Activated CD4-positive, alpha-beta memory T cell treated with anti-CD3 and anti-CD28 coated beads for 36 hours (primary cell): ENCODE results near the gene PER1. TPM values are rescaled to one million over a fixed set of nuclear protein-coding genes. Genes with fewer than 3 reads are reported as not detected.
A peak's percentile ranks its signal among the peaks of the same experiment; 100 is the strongest.

Experiments used
- CTCF ChIA-PET: fragments of 350-600 bp; sonication (Branson Sonifier 250); formaldehyde crosslinking; loops from one replicate; lab custom pipeline; 2021; ENCODE audit warnings: antibody characterized with exemption, inconsistent platforms; lab: Charles Lee
- POLR2A ChIA-PET: fragments of 350-600 bp; sonication (Branson Sonifier 250); formaldehyde crosslinking; loops from one replicate; lab custom pipeline; 2021; ENCODE audit warnings: antibody characterized with exemption; lab: Charles Lee
- DNase-seq: peaks from one replicate; pipeline ENCODE4 v3.0.0-alpha.2; 2020
- H3K27ac Mint-ChIP-seq: one replicate; pipeline ENCODE4 v1.8.0; 2021; ENCODE audit warnings: mixed read lengths
- H3K27me3 Mint-ChIP-seq: one replicate; pipeline ENCODE4 v1.8.0; 2021; ENCODE audit warnings: mixed read lengths
- H3K36me3 Mint-ChIP-seq: one replicate; pipeline ENCODE4 v1.8.0; 2021; ENCODE audit warnings: mixed read lengths
- H3K4me1 Mint-ChIP-seq: one replicate; pipeline ENCODE4 v1.8.0; 2021; ENCODE audit warnings: low read depth, mixed read lengths
- H3K4me3 Mint-ChIP-seq: one replicate; pipeline ENCODE4 v1.8.0; 2021; ENCODE audit warnings: mild to moderate bottlenecking, mixed read lengths
- H3K9me3 Mint-ChIP-seq: one replicate; pipeline ENCODE4 v1.8.0; 2021; ENCODE audit warnings: mixed read lengths
- intact Hi-C: fragments of 100-400 bp; cut with micrococcal nuclease; formaldehyde crosslinking; loops from one replicate; pipeline ENCODE4 v1.15.1; 2023
- total RNA-seq, 2 experiments: library from RNA; stranded (reverse); gene quantifications; one replicate each; pipeline ENCODE4 v1.2.3, GENCODE V29; 2021

Gene PER1
- total RNA-seq = 10 to 100 TPM; 48.9 to 56.3 TPM

GRCh38 chr17:8152112-8152775 is at the start of gene PER1:
Gene PER1, minus strand, starts transcription at chr17:8152404. Its CDS starts 1,698 bp downstream, at chr17:8150706.
- intact Hi-C loops = loop anchor here (1.0 kb wide), 1 partner anchor 27 kb away; no protein-coding TSS in a partner anchor
- CTCF ChIA-PET = interaction anchor here (1.0 to 2.2 kb wide), 4 partner anchors 13 to 634 kb away, joined by 3 to 12 read pairs (median 8); no protein-coding TSS in a partner anchor
- Mint-ChIP-seq H3K4me3 (peak within 1 kb of the TSS; percentile 83), H3K27ac (no peak within 1 kb of the TSS), H3K27me3 (no peaks in the 10 kb centered on the region), H3K36me3 (peaks cover 9% of the 10 kb centered on the region), H3K4me1 (peaks cover 35% of the 10 kb centered on the region), H3K9me3 (no peaks in the 10 kb centered on the region)
- peak; percentile 95 for DNase-seq
- POLR2A ChIA-PET = interaction anchor here (0.8 to 5.3 kb wide), 7 partner anchors 9 to 73 kb away, joined by 3 to 34 read pairs (median 3); no protein-coding TSS in a partner anchor

- peak; percentile 80 for DNase-seq
- POLR2A ChIA-PET = interaction anchor here (0.8 to 3.2 kb wide), 9 partner anchors 12 to 57 kb away, joined by 3 to 18 read pairs (median 3); partner anchors contain the start of genes AURKB and CTC1
- H3K4me3 Mint-ChIP-seq = no peak overlapping the region
- CTCF ChIA-PET = interaction anchor here (0.7 to 1.2 kb wide), 5 partner anchors 12 to 119 kb away, joined by 3 to 5 read pairs (median 3); no protein-coding TSS in a partner anchor
- no peaks in the 10 kb centered on the region for H3K27me3 Mint-ChIP-seq
- H3K4me1 Mint-ChIP-seq = peaks cover 16% of the 10 kb centered on the region
- no peak overlapping the region for H3K27ac Mint-ChIP-seq
- no peaks in the 10 kb centered on the region for H3K9me3 Mint-ChIP-seq
- intact Hi-C loops = loop anchor here (1.0 to 2.0 kb wide), 2 partner anchors 8 to 19 kb away; partner anchors contain the start of gene AURKB
- no peaks in the 10 kb centered on the region for H3K36me3 Mint-ChIP-seq
These were observed 40.0 kb upstream of the PER1 start for GRCh38 chr17:8192070-8192815.

- peak overlapping the region; percentile 93 for H3K27ac Mint-ChIP-seq
- POLR2A ChIA-PET = interaction anchor here (0.7 to 7.3 kb wide), 7 partner anchors 16 to 105 kb away, joined by 3 to 96 read pairs (median 17); partner anchors contain the start of genes AURKB, CTC1, PFAS and SLC25A35
These were observed 38.3 kb upstream of the PER1 start for GRCh38 chr17:8190506-8190905.

GRCh38 chr17:8189711-8190477 is 37.7 kb upstream of the PER1 start, which contains the start of gene BORCS6:
Gene BORCS6, minus strand, starts transcription at chr17:8190180. Its CDS starts 40 bp downstream, at chr17:8190140.
- ChIA-PET POLR2A (interaction anchor here (0.6 to 7.3 kb wide), 9 partner anchors 16 to 106 kb away, joined by 3 to 96 read pairs (median 16); partner anchors contain the start of genes ALOXE3, AURKB, CTC1 and PFAS), CTCF (interaction anchor here (0.9 to 6.0 kb wide), 8 partner anchors 9 to 116 kb away, joined by 3 to 48 read pairs (median 5); partner anchors contain the start of gene ALOXE3)
- DNase-seq = peak; percentile 98
- Mint-ChIP-seq H3K9me3 (no peaks in the 10 kb centered on the region), H3K27me3 (no peaks in the 10 kb centered on the region), H3K36me3 (no peaks in the 10 kb centered on the region), H3K27ac (peak within 1 kb of the TSS; percentile 93), H3K4me1 (peaks cover 10% of the 10 kb centered on the region), H3K4me3 (no peak within 1 kb of the TSS)
- intact Hi-C loops = loop anchor here (1.0 to 10.0 kb wide), 2 partner anchors 68 to 355 kb away; partner anchors contain the start of gene KDM6B

More at GRCh38 chr17:8190506-8190905, 38.3 kb upstream of the PER1 start:
- CTCF ChIA-PET = interaction anchor here (0.9 to 6.0 kb wide), 7 partner anchors 8 to 71 kb away, joined by 3 to 48 read pairs (median 6); partner anchors contain the start of gene ALOXE3
- no peaks in the 10 kb centered on the region for H3K27me3 Mint-ChIP-seq
- H3K4me1 Mint-ChIP-seq = peaks cover 10% of the 10 kb centered on the region
- no peak for DNase-seq
- H3K9me3 Mint-ChIP-seq = no peaks in the 10 kb centered on the region
- no peaks in the 10 kb centered on the region for H3K36me3 Mint-ChIP-seq
- intact Hi-C loops = loop anchor here (1.0 kb wide), 1 partner anchor 68 kb away; no protein-coding TSS in a partner anchor
- H3K4me3 Mint-ChIP-seq = no peak overlapping the region

- H3K36me3 Mint-ChIP-seq = no peaks in the 10 kb centered on the region
- CTCF ChIA-PET = interaction anchor here (1.0 to 6.0 kb wide), 7 partner anchors 32 to 115 kb away, joined by 3 to 48 read pairs (median 4); partner anchors contain the start of genes ALOXE3, HES7 and SLC25A35
- POLR2A ChIA-PET = interaction anchor here (0.5 to 7.3 kb wide), 9 partner anchors 15 to 118 kb away, joined by 3 to 96 read pairs (median 16); partner anchors contain the start of genes ALOXE3, AURKB, CTC1 and PFAS
- H3K27ac Mint-ChIP-seq = peak overlapping the region; percentile 93
- H3K9me3 Mint-ChIP-seq = no peaks in the 10 kb centered on the region
- peak; percentile 55 for DNase-seq
- intact Hi-C loops = loop anchor here (10.0 kb wide), 1 partner anchor 354 kb away; the partner anchor contains the start of gene KDM6B
- H3K4me1 Mint-ChIP-seq = peaks cover 13% of the 10 kb centered on the region
- H3K4me3 Mint-ChIP-seq = no peak overlapping the region
- no peaks in the 10 kb centered on the region for H3K27me3 Mint-ChIP-seq
These were observed 37.0 kb upstream of the PER1 start for GRCh38 chr17:8189041-8189710.

- Mint-ChIP-seq H3K4me3 (no peak overlapping the region), H3K27me3 (no peaks in the 10 kb centered on the region), H3K36me3 (no peaks in the 10 kb centered on the region), H3K27ac (no peak overlapping the region), H3K4me1 (peaks cover 13% of the 10 kb centered on the region), H3K9me3 (no peaks in the 10 kb centered on the region)
- intact Hi-C loops = loop anchor here (10.0 kb wide), 1 partner anchor 354 kb away; the partner anchor contains the start of gene KDM6B
- CTCF ChIA-PET = interaction anchor here (1.1 to 6.0 kb wide), 5 partner anchors 33 to 107 kb away, joined by 3 to 48 read pairs (median 4); partner anchors contain the start of genes ALOXE3, HES7 and SLC25A35
- POLR2A ChIA-PET = interaction anchor here (0.5 to 7.3 kb wide), 14 partner anchors 12 to 118 kb away, joined by 3 to 96 read pairs (median 5); partner anchors contain the start of genes CTC1, PFAS, RANGRF and SLC25A35
- peak; percentile 40 for DNase-seq
These were observed 36.1 kb upstream of the PER1 start for GRCh38 chr17:8188263-8188839.

GRCh38 chr17:8187517-8188262 is 35.5 kb upstream of the PER1 start:
- ChIA-PET CTCF (interaction anchor here (0.6 to 6.0 kb wide), 8 partner anchors 23 to 109 kb away, joined by 3 to 48 read pairs (median 4); partner anchors contain the start of genes ALOXE3, CTC1 and SLC25A35), POLR2A (interaction anchor here (0.8 to 7.3 kb wide), 14 partner anchors 13 to 114 kb away, joined by 3 to 96 read pairs (median 4); partner anchors contain the start of genes CTC1, RANGRF and SLC25A35)
- Mint-ChIP-seq H3K36me3 (no peaks in the 10 kb centered on the region), H3K27me3 (no peaks in the 10 kb centered on the region), H3K4me3 (no peak overlapping the region), H3K27ac (no peak overlapping the region), H3K4me1 (peaks cover 13% of the 10 kb centered on the region), H3K9me3 (no peaks in the 10 kb centered on the region)
- intact Hi-C loops = loop anchor here (1.0 to 10.0 kb wide), 11 partner anchors 13 to 353 kb away; partner anchors contain the start of genes AURKB, KDM6B, RANGRF and SLC25A35
- peak; percentile 94 for DNase-seq

GRCh38 chr17:8186787-8187516 is 34.7 kb upstream of the PER1 start:
- DNase-seq = peak; percentile 98
- ChIA-PET CTCF (interaction anchor here (0.6 to 6.0 kb wide), 8 partner anchors 11 to 109 kb away, joined by 3 to 48 read pairs (median 5); partner anchors contain the start of genes ALOXE3, CTC1 and TMEM107), POLR2A (interaction anchor here (1.0 to 7.3 kb wide), 11 partner anchors 13 to 113 kb away, joined by 3 to 96 read pairs (median 6); partner anchors contain the start of genes CTC1 and SLC25A35)
- H3K4me3 Mint-ChIP-seq = no peak overlapping the region
- peaks cover 13% of the 10 kb centered on the region for H3K4me1 Mint-ChIP-seq
- H3K27ac Mint-ChIP-seq = no peak overlapping the region
- H3K9me3 Mint-ChIP-seq = no peaks in the 10 kb centered on the region
- intact Hi-C loops = loop anchor here (1.0 to 10.0 kb wide), 12 partner anchors 14 to 352 kb away; partner anchors contain the start of genes AURKB, KDM6B, RANGRF and SLC25A35
- H3K27me3 Mint-ChIP-seq = no peaks in the 10 kb centered on the region
- H3K36me3 Mint-ChIP-seq = no peaks in the 10 kb centered on the region
